ENCODE data around the gene PPP1R9B. TPM values are rescaled to one million over a fixed set of nuclear protein-coding genes. Genes with fewer than 3 reads are reported as not detected.

PPP1R9B gene
- total RNA-seq, 1 experiment from 2014 or later = 61.3 TPM

DNA sequence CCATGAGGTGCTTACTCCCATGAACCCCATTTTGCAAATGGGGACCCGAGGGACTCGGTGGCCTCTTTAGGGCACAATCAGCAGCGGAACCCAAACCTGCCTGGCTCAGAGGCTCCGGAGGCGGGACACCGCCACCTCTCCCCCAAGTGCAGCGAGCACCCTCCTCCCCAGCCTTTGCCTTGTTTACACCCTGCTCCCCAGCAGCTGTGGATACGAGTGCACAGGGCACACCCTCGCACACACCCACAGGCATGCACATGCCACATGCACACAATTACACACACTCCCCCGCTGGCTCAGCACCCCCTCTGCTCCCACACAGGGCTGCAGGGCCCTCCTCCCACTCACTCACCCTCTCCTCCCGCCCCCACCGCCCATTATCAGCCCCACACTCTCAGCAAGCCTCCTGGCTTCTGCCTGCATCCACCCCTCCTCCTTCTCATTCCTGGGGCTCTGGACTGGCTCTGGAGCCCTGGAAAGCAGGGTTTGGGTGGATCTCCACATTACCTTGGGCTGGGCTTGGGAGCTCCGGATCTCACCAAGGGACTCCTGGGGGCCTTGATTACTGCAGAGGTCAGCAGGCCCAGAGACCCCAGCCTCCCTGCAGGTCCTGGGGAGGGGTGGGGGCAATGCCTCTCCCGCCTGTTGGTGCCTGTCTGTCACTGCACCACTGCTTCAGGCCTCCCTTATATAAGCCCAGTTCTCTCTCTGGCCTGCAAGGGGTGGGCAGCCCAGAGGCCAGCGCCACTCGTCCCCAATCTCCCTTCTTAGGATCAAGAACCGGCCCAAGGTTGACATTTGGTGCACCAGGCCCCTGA, 48.9 kb downstream of the PPP1R9B start:
- CTCF ChIA-PET = interaction anchor here (0.6 to 0.7 kb wide), 2 partner anchors 165 to 244 kb away, joined by 3 to 7 read pairs; no protein-coding TSS in a partner anchor
- Histone ChIP-seq H3K27me3 (replicated peaks; ENCODE audit: insufficient read depth, low read depth, low read length, poor library complexity) (no peaks in the 10 kb centered on the region), H3K36me3 (ENCODE audit: insufficient read depth, low read length, poor library complexity, severe bottlenecking) (no peaks in the 10 kb centered on the region), H3K4me1 (ENCODE audit: insufficient read depth, low read length, poor library complexity, severe bottlenecking) (no peaks in the 10 kb centered on the region), H3K27ac (ENCODE audit: low read depth, low read length, poor library complexity, severe bottlenecking) (no peak overlapping the region), H3K9me3 (ENCODE audit: low read depth, low read length, poor library complexity, severe bottlenecking) (no peaks in the 10 kb centered on the region), H3K4me3 (ENCODE audit: low read depth, low read length, poor library complexity, severe bottlenecking) (no peak overlapping the region)
- DNase-seq (ENCODE audit: low spot score) = no peak
- POLR2A ChIA-PET (ENCODE audit: low non-redundant PET) = no interaction called here
- BruUV-seq (replicated peaks) = no TSS peak
- intact Hi-C loops (cut with micrococcal nuclease; ENCODE audit: unreplicated experiment) = no loop called here
- TF ChIP-seq CTCF (conservative IDR thresholded peaks at IDR 0.05; ENCODE audit: low read depth, low read length) = no peak
- TF ChIP-seq EZH2 (IDR thresholded peaks at IDR 0.05; ENCODE audit: borderline replicate concordance, low read depth, low read length, poor library complexity, severe bottlenecking) = no peak

DNA sequence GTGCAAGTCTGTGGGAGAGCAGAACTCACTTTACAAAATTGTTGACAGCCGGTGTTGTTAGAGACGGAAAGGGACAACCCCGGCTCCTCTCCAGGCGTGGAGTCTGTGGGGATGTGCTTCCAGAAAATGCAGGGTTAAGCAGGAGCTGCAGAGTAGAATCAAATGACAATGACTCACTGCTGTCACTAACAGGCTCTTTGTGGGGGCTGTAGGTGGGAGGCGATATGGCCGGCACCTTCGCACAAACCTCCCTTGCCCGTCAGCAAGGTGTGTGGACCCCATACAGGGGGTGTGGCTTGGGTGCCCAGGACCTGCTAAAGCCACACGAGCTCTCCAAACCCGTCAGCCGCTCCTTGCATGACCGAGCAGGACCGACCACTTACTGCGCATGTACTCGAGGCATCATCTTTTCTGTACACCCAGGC, 49.5 kb downstream of the PPP1R9B start:
- peaks cover 3% of the 10 kb centered on the region for H3K4me1 ChIP-seq (ENCODE audit: insufficient read depth, low read length, poor library complexity, severe bottlenecking)
- no peak for DNase-seq (ENCODE audit: low spot score)
- H3K27me3 ChIP-seq (replicated peaks; ENCODE audit: insufficient read depth, low read depth, low read length, poor library complexity) = no peaks in the 10 kb centered on the region
- POLR2A ChIA-PET (ENCODE audit: low non-redundant PET) = no interaction called here
- H3K27ac ChIP-seq (ENCODE audit: low read depth, low read length, poor library complexity, severe bottlenecking) = no peak overlapping the region
- no peaks in the 10 kb centered on the region for H3K36me3 ChIP-seq (ENCODE audit: insufficient read depth, low read length, poor library complexity, severe bottlenecking)
- H3K4me3 ChIP-seq (ENCODE audit: low read depth, low read length, poor library complexity, severe bottlenecking) = no peak overlapping the region
- TF ChIP-seq EZH2 (IDR thresholded peaks at IDR 0.05; ENCODE audit: borderline replicate concordance, low read depth, low read length, poor library complexity, severe bottlenecking) (no peak), CTCF (conservative IDR thresholded peaks at IDR 0.05; ENCODE audit: low read depth, low read length) (no peak)
- CTCF ChIA-PET = interaction anchor here (0.6 to 0.7 kb wide), 2 partner anchors 166 to 243 kb away, joined by 3 to 7 read pairs; no protein-coding TSS in a partner anchor
- no TSS peak for BruUV-seq (replicated peaks)
- no peaks in the 10 kb centered on the region for H3K9me3 ChIP-seq (ENCODE audit: low read depth, low read length, poor library complexity, severe bottlenecking)
- intact Hi-C loops (cut with micrococcal nuclease; ENCODE audit: unreplicated experiment) = no loop called here

GRCh38 chr17:50100480-50100883, 50.0 kb downstream of the PPP1R9B start:
- TF ChIP-seq EZH2 (IDR thresholded peaks at IDR 0.05; ENCODE audit: borderline replicate concordance, low read depth, low read length, poor library complexity, severe bottlenecking) (no peak), CTCF (conservative IDR thresholded peaks at IDR 0.05; ENCODE audit: low read depth, low read length) (no peak)
- intact Hi-C loops (cut with micrococcal nuclease; ENCODE audit: unreplicated experiment) = no loop called here
- Histone ChIP-seq H3K4me1 (ENCODE audit: insufficient read depth, low read length, poor library complexity, severe bottlenecking) (peaks cover 5% of the 10 kb centered on the region), H3K27ac (ENCODE audit: low read depth, low read length, poor library complexity, severe bottlenecking) (no peak overlapping the region), H3K4me3 (ENCODE audit: low read depth, low read length, poor library complexity, severe bottlenecking) (no peak overlapping the region), H3K36me3 (ENCODE audit: insufficient read depth, low read length, poor library complexity, severe bottlenecking) (no peaks in the 10 kb centered on the region), H3K27me3 (replicated peaks; ENCODE audit: insufficient read depth, low read depth, low read length, poor library complexity) (no peaks in the 10 kb centered on the region), H3K9me3 (ENCODE audit: low read depth, low read length, poor library complexity, severe bottlenecking) (no peaks in the 10 kb centered on the region)
- CTCF ChIA-PET = no interaction called here
- POLR2A ChIA-PET (ENCODE audit: low non-redundant PET) = no interaction called here
- BruUV-seq (replicated peaks) = no TSS peak
- DNase-seq (ENCODE audit: low spot score) = no peak
